ENCODE measurements around the gene C2orf49.

The C2orf49 gene

GRCh38 chr2:105338020-105338385 is 663 bp downstream of the C2orf49 start:
- DNase-seq (ENCODE audit: extremely low read depth, insufficient read length), result no peak
- TF ChIP-seq CTCF (IDR thresholded peaks at IDR 0.05; ENCODE audit: insufficient read depth, low read length, poor library complexity, severe bottlenecking), result no peak

GRCh38 chr2:105339414-105339813 is 2.1 kb downstream of the C2orf49 start:
- DNase-seq (ENCODE audit: extremely low read depth, insufficient read length), result no peak
- peaks cover 2% of the 10 kb centered on the region for H3K36me3 ChIP-seq (ENCODE audit: control insufficient read depth, insufficient read depth, low read length)
- H3K4me3 ChIP-seq (replicated peaks; ENCODE audit: low read depth, low read length), result no peak overlapping the region
- TF ChIP-seq CTCF (IDR thresholded peaks at IDR 0.05; ENCODE audit: insufficient read depth, low read length, poor library complexity, severe bottlenecking), result no peak
- H3K27me3 ChIP-seq (replicated peaks; ENCODE audit: control insufficient read depth, insufficient read depth, low read length), result no peaks in the 10 kb centered on the region

More at GRCh38 chr2:105338020-105338385, 663 bp downstream of the C2orf49 start:
- Histone ChIP-seq H3K27me3 (replicated peaks; ENCODE audit: control insufficient read depth, insufficient read depth, low read length) (no peaks in the 10 kb centered on the region), H3K36me3 (ENCODE audit: control insufficient read depth, insufficient read depth, low read length) (peaks cover under 1% of the 10 kb centered on the region), H3K4me3 (replicated peaks; ENCODE audit: low read depth, low read length) (peak overlapping the region; percentile 95)

- Histone ChIP-seq H3K36me3 (ENCODE audit: control insufficient read depth, insufficient read depth, low read length) (peaks cover 9% of the 10 kb centered on the region), H3K4me3 (replicated peaks; ENCODE audit: low read depth, low read length) (no peak overlapping the region), H3K27me3 (replicated peaks; ENCODE audit: control insufficient read depth, insufficient read depth, low read length) (no peaks in the 10 kb centered on the region)
- TF ChIP-seq CTCF (IDR thresholded peaks at IDR 0.05; ENCODE audit: insufficient read depth, low read length, poor library complexity, severe bottlenecking), result peak; percentile 36
- DNase-seq (ENCODE audit: extremely low read depth, insufficient read length), result no peak
These were observed 7.5 kb downstream of the C2orf49 start for GRCh38 chr2:105344704-105345345.

- H3K4me3 ChIP-seq (replicated peaks; ENCODE audit: low read depth, low read length), result no peak overlapping the region
- DNase-seq (ENCODE audit: extremely low read depth, insufficient read length), result no peak
- H3K36me3 ChIP-seq (ENCODE audit: control insufficient read depth, insufficient read depth, low read length), result peaks cover 6% of the 10 kb centered on the region
- H3K27me3 ChIP-seq (replicated peaks; ENCODE audit: control insufficient read depth, insufficient read depth, low read length), result no peaks in the 10 kb centered on the region
- no peak for TF ChIP-seq CTCF (IDR thresholded peaks at IDR 0.05; ENCODE audit: insufficient read depth, low read length, poor library complexity, severe bottlenecking)
These were observed 19.8 kb downstream of the C2orf49 start for GRCh38 chr2:105357122-105357521.

GRCh38 chr2:105358593-105358992 is 21.3 kb downstream of the C2orf49 start:
- Histone ChIP-seq H3K4me3 (replicated peaks; ENCODE audit: low read depth, low read length) (no peak overlapping the region), H3K36me3 (ENCODE audit: control insufficient read depth, insufficient read depth, low read length) (peaks cover 6% of the 10 kb centered on the region), H3K27me3 (replicated peaks; ENCODE audit: control insufficient read depth, insufficient read depth, low read length) (no peaks in the 10 kb centered on the region)
- DNase-seq (ENCODE audit: extremely low read depth, insufficient read length), result no peak
- TF ChIP-seq CTCF (IDR thresholded peaks at IDR 0.05; ENCODE audit: insufficient read depth, low read length, poor library complexity, severe bottlenecking), result no peak

Data from GM06990 (cell line).